Colonic mucosa (tissue), 4 donors: ENCODE results near the gene PTK7. TPM values are rescaled to one million over a fixed set of nuclear protein-coding genes. Genes with fewer than 3 reads are reported as not detected.

Experiments
- DNase-seq: peaks from one replicate; pipeline ENCODE4 v3.0.0-alpha.2; 2020
- H3K27ac ChIP-seq: fragments of 200-600 bp; one replicate; pipeline ENCODE4 v1.8.0; 2021
- H3K27me3 ChIP-seq: fragments of 200-600 bp; one replicate; pipeline ENCODE4 v1.8.0; 2021
- H3K36me3 ChIP-seq: fragments of 200-600 bp; one replicate; pipeline ENCODE4 v1.8.0; 2021
- H3K4me1 ChIP-seq: fragments of 200-600 bp; one replicate; pipeline ENCODE4 v1.8.0; 2021; ENCODE audit warnings: mild to moderate bottlenecking
- H3K4me3 ChIP-seq: fragments of 200-600 bp; one replicate; pipeline ENCODE4 v1.8.0; 2021
- H3K9ac ChIP-seq, 2 donors: one replicate each; pipeline ENCODE4 v1.7.0; 2013; ENCODE audit warnings: control low read depth in 2 of 2, low read depth in 2 of 2, low read length in 2 of 2
- H3K9me3 ChIP-seq: fragments of 200-600 bp; one replicate; pipeline ENCODE4 v1.8.0; 2021
- CTCF ChIP-seq: fragments of 200-600 bp; IDR thresholded peaks from one replicate; pipeline ENCODE4 v1.8.0; 2022; ENCODE audit warnings: antibody characterized with exemption, mild to moderate bottlenecking
- intact Hi-C: fragments of 100-400 bp; cut with DNase I; formaldehyde crosslinking; loops from one replicate; pipeline ENCODE4 v1.14.1; 2022
- total RNA-seq, 2 donors: library from RNA; stranded (reverse); fragmentation: NEBNext Ultra II Directional in 1 of 2; extraction: Animal tissue kit (Norgen Biotek cat#: 25700) in 1 of 2; gene quantifications; one replicate each; pipeline ENCODE4 v1.2.1, GENCODE V29; 2021
- donor health status: healthy.
- donor health status: DM: no; HTN: no; CAD: no.
- donor health status: DM: no; HTN: no; CAD: no.

PTK7 gene
- total RNA-seq, 2 donors from 2014 or later, result 15.1 to 15.9 TPM

GRCh38 chr6:43146709-43147688, 70.9 kb downstream of the PTK7 start:
- H3K4me3 ChIP-seq, result no peak overlapping the region
- DNase-seq, result no peak
- no peaks in the 10 kb centered on the region for H3K27me3 ChIP-seq
- no peaks in the 10 kb centered on the region for H3K9me3 ChIP-seq
- H3K4me1 ChIP-seq, result no peaks in the 10 kb centered on the region
- no peak for TF ChIP-seq CTCF
- intact Hi-C loops, result no loop called here
- H3K9ac ChIP-seq, result no peak overlapping the region
- H3K36me3 ChIP-seq, result no peaks in the 10 kb centered on the region
- no peak overlapping the region for H3K27ac ChIP-seq

- DNase-seq, result no peak
- Histone ChIP-seq H3K27ac (no peak overlapping the region), H3K4me3 (no peak overlapping the region), H3K27me3 (no peaks in the 10 kb centered on the region), H3K4me1 (no peaks in the 10 kb centered on the region), H3K9me3 (no peaks in the 10 kb centered on the region), H3K9ac (no peak overlapping the region), H3K36me3 (no peaks in the 10 kb centered on the region)
- intact Hi-C loops, result no loop called here
- TF ChIP-seq CTCF, result no peak
Observed at GRCh38 chr6:43147691-43148477, 71.8 kb downstream of the PTK7 start.

GRCh38 chr6:43149265-43149664, 73.2 kb downstream of the PTK7 start:
- no peak for TF ChIP-seq CTCF
- no peak overlapping the region for H3K9ac ChIP-seq
- intact Hi-C loops, result no loop called here
- H3K27me3 ChIP-seq, result no peaks in the 10 kb centered on the region
- H3K36me3 ChIP-seq, result no peaks in the 10 kb centered on the region
- H3K27ac ChIP-seq, result no peak overlapping the region
- no peaks in the 10 kb centered on the region for H3K9me3 ChIP-seq
- H3K4me3 ChIP-seq, result no peak overlapping the region
- DNase-seq, result no peak
- no peaks in the 10 kb centered on the region for H3K4me1 ChIP-seq

- Histone ChIP-seq H3K9ac (no peak overlapping the region), H3K36me3 (no peaks in the 10 kb centered on the region), H3K9me3 (no peaks in the 10 kb centered on the region), H3K27me3 (no peaks in the 10 kb centered on the region), H3K4me3 (no peak overlapping the region), H3K27ac (no peak overlapping the region), H3K4me1 (no peaks in the 10 kb centered on the region)
- TF ChIP-seq CTCF, result no peak
- DNase-seq, result peak; percentile 71
- intact Hi-C loops, result no loop called here
Observed at GRCh38 chr6:43150051-43150751, 74.1 kb downstream of the PTK7 start.

GRCh38 chr6:43159599-43159998, 83.5 kb downstream of the PTK7 start:
- DNase-seq, result no peak

More at GRCh38 chr6:43159599-43159998, 83.5 kb downstream of the PTK7 start:
- no peak overlapping the region for H3K4me3 ChIP-seq
- H3K9me3 ChIP-seq, result no peaks in the 10 kb centered on the region
- H3K36me3 ChIP-seq, result no peaks in the 10 kb centered on the region
- H3K4me1 ChIP-seq, result no peaks in the 10 kb centered on the region
- H3K27ac ChIP-seq, result no peak overlapping the region
- no peak for TF ChIP-seq CTCF
- no peaks in the 10 kb centered on the region for H3K27me3 ChIP-seq
- intact Hi-C loops, result no loop called here
- H3K9ac ChIP-seq, result no peak overlapping the region
